22Rv1 (cell line): ENCODE results near the gene GALNT7.

Experiments used
- CTCF ChIP-seq: fragments of 450-650 bp; IDR thresholded peaks from 2 replicates; pipeline ENCODE4 v1.5.1; 2017; ENCODE audit warnings: mild to moderate bottlenecking
- ZFX ChIP-seq: fragments of 450-650 bp; IDR thresholded peaks from 2 replicates; pipeline ENCODE4 v1.6.1; 2017; ENCODE audit warnings: antibody characterized with exemption, borderline replicate concordance

GRCh38 chr4:173248690-173249089 is 80.1 kb downstream of the GALNT7 start:
- TF ChIP-seq CTCF (no peak), ZFX (no peak)
